ENCODE results near the gene RASL10B.
"Not testable (repeated sequence)": the region's sequence is repeated elsewhere in the genome, so short reads cannot be mapped to it uniquely, and the experiment has no call there.

Gene RASL10B, protein sequence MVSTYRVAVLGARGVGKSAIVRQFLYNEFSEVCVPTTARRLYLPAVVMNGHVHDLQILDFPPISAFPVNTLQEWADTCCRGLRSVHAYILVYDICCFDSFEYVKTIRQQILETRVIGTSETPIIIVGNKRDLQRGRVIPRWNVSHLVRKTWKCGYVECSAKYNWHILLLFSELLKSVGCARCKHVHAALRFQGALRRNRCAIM

DNA sequence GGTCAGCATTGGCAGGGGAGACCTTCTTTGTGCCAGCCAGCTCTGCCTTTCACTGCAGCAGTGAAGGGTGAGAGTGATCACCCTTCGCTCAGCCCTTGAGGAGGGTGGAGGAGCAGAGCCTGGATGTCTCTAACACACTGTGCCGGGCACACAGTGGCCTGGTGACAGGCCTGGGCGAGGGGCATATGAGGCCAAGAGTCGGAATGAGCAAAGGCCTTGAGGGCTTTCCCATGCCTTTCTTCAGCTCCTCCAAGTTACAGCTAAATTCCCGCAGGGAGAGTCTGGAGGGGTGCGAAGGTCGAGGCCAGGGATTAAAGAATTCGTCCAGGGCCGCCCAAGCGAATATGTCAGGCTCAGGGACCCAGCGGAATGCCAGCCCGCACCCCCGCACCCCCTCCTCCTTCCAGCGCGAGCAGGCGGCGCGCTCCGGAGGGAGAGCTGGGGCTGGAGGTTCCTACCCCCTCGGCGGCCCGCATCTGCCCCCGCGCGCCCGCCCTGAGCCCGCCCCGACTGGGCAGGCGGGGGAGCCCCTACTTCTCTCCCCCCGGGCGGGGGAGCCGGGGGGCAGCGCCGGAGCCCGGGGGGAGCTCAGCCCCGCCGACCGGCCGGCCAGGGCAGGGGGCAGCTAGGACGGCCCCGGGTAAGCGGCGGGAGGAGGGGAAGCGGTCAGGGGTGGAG is at the start of gene RASL10B:
Gene RASL10B, plus strand, starts transcription at position 401 of the 678 bp plus-strand sequence. CDS start 3,546 bp downstream, outside the sequence.
- DNase-seq (ENCODE audit: low read depth, low spot score): no peak

DNA sequence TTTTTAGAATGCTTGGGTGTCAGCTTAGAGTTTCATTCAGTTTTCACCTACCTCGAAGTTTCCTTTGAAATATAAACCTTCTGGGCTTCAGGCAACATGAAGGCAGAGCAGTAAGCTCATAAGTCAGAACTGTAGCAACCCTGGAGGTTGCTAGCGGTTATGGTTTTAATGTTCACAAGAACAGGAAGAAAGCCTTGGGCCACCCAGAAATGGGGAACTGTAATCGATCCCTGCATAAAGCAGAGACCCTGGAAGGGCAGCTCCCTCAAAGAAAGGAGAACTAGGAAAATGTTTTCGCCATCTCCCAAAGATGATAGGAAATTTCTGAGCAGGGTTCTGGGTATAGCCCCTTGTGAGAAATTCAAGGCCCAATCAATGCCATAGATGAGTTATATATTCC is 47.8 kb upstream of the RASL10B start:
- DNase-seq (ENCODE audit: low read depth, low spot score): no peak

DNA sequence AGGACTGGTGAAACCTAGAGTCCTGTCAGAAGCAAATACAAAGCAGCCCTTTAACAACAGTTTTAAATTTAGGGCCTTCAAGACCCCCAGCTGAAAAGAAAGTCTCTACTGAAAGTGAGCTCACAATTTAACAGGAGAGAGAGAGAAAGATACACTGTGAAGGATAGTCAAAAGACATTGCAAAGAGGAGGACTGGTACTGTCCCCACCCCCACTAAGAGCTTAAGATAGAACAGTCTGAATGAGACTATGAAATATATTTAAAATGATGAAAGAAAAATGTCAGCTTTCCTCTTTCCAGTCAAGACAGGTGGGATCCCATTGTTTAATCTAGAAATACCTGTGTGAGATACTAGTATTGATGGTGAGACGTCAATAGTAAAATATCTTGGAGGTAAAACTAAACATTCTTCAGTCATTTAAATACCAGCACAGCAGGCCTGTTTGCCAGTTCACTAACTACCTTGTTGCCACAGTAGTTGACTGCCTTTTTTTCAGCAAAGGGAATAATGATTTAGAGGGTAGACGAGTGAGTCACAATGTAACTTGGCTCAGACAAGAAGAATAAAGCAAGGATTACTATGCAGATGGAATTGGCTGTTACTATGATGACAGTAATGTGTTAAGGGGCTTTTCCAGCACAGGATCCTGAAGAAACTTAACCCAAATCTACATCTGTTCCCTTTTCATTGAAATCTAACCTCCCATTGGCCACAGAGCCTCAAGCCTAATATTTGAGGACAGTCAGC is 47.2 kb upstream of the RASL10B start:
- no peak for DNase-seq (ENCODE audit: low read depth, low spot score)

DNA sequence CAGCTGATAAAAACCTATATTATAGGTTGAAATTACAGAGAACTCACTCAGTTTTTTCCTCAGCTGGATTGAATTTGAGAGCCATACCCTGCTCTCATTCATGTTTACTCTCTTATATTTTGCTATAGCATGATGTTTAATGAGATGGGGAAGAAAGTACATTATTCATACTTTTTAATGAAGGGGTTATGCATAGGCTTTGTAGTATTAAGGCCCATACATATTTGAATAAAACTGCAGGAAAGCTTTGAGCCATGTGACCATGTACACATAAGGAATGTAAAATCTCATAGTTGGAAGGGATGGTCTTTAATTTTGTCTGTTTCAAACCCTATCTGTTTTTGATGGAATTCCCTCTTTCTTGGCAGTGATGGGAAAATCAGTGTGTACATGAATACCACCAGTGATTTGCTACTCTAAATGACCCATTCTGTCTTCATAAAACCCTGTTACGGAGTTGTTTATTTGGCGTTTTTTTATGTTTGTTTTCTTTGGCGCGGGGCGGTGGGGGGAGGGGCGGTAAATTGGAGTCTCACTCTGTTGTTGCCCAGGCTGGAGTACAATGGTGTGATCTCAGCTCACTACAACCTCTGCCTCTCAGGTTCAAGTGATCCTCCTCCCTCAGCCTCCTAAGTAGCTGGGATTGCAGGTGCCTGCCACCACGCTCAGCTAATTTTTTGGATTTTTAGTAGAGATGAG is 38.8 kb upstream of the RASL10B start:
- DNase-seq (ENCODE audit: low read depth, low spot score): no peak

DNA sequence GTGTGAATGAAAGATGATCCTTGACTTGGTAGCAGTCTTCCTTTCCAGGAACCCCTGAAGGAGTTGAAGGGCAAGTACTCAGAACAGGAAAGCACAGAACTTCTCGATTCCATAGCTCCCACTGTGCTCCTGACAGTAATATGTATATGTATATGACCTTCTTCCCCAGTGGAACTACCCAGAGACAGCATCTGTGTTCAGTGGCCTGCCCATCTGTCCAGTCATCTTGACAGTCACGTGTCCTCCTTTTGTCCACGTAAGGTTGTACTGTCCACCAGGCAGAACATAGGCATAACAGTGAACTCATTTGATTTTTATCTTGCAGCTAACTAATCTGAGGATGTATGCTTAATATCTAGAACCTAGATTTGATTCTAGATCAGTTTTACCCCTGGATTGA is 37.8 kb upstream of the RASL10B start:
- no peak for DNase-seq (ENCODE audit: low read depth, low spot score)

DNA sequence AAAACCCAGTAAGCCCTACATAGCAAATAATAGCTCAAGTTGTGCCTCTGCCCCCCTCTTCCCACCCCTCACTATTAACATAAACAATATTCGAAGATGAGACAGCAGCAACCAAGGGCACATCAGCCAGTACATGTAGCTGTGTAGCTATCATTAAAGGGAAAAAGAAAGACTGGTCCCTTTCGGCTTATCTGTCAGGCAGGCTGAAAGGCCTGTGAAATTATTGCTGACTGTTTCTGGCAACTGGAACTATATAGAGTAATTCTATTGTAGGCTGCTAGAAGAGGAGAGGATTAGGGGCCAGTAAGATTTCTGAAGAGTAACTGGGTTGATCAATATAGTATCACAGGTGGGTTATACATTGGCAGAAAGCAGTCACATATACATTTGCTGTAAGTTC is 36.5 kb upstream of the RASL10B start:
- no peak for DNase-seq (ENCODE audit: low read depth, low spot score)

DNA sequence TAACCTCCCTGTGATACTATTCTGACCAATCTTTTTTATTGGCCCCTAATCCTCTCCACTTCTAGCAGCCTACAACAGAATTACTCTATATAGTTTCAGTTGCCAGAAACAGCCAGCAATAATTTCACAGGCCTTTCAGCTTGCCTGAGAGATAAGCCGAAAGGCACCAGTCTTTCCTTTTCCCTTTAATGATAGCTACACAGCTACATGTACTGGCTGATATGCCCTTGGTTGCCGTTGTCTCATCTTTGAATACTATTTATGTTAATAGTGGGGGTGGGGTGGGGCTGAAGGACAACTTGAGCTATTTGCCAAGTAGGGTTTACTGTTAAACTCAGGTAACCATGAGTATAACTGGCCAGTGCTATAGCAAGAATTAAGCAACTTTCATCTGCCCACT is 35.8 kb upstream of the RASL10B start:
- DNase-seq (ENCODE audit: low read depth, low spot score): no peak

DNA sequence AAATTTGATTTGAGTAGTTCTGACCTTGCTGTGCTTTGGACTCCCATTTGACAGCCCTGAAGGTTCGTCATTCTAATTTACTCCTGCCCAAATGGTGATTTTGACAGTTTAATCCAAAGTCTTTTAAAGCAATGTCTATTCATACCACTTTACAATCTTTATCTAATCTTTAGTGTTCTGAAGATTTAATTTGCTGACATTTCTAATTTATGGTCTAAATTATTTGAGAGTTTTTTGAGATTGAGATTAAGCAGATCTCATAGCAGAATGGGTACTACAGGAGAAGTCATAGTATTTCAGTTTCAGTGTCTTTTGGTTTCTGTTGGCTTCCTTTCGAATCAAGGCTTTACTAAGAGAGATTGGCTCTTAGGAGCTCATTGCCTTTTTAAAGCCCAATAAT is 32.6 kb upstream of the RASL10B start:
- no peak for DNase-seq (ENCODE audit: low read depth, low spot score)

DNA sequence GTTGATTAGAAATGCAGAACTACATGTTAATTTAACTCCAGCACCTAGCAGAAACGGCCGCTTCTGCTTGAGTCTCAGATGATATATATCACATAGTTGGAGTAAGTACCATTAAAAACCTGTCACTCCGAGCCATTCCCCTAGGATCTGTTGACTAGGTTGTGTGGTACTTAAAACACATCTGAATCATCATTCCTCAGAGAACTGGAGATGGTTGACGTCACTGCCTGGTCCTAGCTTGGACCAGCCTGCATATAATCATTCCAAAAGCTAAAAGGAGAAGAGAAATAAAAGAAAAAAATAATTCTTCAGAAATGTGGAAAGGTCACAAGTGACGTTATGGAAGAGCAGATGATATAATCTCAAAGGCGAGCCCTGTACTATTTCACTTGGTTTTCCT is 31.3 kb upstream of the RASL10B start:
- no peak for DNase-seq (ENCODE audit: low read depth, low spot score)

DNA sequence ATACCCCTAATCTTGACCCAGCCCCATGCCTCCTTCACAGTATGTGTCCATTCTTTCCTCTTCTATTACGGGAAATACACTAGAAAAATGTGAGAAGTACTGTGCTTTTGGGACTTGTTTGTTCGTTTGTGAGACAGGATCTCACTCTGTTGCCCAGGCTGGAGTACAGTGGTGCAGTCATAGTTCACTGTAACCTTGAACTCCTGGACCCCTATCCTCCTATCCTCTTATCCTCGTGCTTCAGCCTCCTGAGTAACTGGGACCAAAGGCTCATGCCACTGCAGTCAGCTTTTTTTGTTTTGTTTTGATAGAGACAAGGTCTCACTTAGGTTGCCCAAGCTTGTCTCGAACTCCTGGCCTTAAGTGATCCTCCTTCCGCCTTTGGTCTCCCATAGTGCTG is 29.9 kb upstream of the RASL10B start:
- no peak for DNase-seq (ENCODE audit: low read depth, low spot score)

DNA sequence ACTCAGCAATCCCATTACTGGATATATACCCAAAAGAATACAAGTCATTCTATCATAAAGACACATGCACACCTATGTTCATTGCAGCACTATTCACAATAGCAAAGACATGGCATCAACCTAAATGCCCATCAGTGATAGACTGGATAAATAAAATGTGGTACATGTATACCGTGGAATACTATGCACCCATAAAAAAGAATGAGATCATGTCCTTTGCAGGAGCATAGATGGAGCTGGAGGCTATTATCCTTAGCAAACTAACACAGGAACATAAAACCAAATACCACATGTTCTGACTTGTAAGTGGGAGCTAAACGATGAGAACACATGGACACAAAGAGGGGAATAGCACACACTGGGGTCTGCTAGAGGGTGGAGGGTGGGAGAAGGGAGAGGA is 28.1 kb upstream of the RASL10B start:
- DNase-seq (ENCODE audit: low read depth, low spot score): not testable (repeated sequence)

DNA sequence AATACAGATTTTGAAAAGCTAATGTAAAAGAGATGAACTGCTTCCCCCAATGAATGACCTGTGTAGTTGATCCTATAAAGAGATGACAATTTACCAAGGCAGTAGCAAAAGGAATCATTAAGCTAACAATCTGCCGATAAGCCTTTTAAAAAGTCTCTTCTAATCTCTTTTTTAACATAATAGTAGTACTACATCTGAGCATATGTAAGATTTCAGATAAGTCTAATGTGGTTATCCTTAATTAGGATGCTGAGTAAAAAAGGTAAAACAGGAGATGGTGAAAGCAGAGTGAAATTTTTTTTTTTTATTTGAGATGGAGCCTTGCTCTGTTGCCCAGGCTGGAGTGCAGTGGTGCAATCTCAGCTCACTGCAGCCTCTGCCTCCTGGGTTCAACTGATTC is 26.2 kb upstream of the RASL10B start:
- no peak for DNase-seq (ENCODE audit: low read depth, low spot score)

DNA sequence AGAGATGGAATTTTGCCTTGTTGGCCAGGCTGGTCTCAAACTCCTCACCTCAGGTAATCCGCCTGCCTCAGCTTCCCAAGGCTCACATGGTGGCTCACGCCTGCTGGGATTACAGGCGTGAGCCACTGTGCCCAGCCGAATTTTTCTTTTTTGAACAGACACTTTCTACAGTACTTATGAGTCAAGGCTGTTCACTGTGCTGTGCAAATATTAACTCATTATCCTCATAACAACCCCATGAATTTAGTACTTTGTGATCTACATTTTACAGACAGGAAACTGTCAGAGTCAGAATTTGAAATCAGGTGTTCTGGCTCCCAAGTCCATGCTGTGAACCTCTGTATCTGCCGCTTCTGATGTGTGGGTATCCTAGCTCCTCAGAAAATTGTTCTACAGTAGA is 25.7 kb upstream of the RASL10B start:
- no peak for DNase-seq (ENCODE audit: low read depth, low spot score)

DNA sequence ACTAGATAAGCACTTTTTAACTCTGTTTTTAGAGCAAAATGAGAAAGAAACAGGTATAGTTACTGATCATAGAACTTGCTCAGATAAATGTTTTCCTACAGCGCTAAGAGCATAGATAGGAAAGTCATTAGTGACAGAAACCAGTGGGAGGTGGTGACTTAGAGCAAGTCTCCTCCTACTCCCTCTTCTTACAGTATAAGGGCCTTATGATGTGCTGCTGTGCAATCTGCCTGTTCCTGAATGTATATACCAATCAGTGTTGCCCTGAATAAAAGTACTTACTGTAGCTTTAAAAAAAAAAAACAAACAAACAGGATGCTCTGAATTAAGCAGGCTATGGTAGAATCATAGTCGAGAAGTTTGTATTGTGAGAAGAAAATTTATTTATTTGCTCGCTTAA is 23.3 kb upstream of the RASL10B start:
- no peak for DNase-seq (ENCODE audit: low read depth, low spot score)

DNA sequence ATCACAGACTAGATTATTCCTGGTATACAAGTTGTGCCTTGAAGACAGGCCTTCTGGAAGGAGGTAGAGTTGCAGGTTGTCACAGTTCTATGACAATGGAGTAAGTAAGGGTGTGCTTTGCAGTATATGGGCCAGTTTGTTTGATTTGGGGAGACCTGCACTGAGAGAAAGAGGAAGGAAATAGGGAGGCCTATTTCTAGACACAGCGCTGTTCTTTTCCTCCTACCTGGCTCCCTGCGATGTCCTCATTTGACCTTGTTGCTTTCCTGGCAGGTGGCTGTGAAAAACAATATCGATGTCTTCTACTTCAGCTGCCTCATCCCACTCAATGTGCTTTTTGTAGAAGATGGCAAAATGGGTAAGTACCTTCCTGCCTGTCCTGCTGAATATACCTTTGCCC is 22.5 kb upstream of the RASL10B start:
- DNase-seq (ENCODE audit: low read depth, low spot score): no peak

DNA sequence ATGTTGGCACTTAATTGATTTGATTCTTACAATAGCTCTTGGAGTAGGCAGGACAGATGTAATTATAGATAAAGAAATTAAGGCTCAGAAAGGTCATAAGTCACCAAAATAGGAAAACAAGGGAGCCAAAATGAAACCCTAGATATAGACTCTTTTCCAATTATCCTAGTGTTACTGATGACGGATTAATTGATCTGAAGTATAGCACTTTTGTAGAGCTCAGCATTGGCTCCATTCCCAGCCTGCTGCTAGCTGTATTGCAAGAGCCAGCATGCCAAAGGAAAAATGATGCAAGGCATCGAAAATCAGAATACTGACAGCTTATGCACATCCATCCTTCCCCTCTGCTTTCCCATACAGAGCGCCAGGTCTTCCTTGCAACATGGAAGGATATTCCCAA is 21.6 kb upstream of the RASL10B start:
- no peak for DNase-seq (ENCODE audit: low read depth, low spot score)

DNA sequence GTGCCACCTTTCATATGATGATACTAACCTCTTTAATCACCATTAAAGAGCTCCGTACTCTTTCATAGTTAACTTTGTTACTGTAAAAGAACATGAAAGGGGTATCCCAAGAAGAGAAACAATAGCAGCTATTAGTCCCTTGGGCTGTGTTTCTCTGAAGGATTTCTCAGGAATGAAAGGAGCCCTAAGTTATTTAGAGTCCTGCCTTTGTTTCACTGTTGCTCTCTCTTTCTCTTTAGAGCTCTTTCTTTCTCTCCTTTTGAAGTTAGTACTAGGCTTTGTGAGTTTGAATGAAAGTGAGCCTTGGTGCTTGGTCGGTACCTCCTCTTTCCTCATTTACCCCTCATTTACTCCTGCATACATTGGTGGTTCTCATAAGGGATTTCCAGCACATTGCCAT is 20.5 kb upstream of the RASL10B start:
- no peak for DNase-seq (ENCODE audit: low read depth, low spot score)

DNA sequence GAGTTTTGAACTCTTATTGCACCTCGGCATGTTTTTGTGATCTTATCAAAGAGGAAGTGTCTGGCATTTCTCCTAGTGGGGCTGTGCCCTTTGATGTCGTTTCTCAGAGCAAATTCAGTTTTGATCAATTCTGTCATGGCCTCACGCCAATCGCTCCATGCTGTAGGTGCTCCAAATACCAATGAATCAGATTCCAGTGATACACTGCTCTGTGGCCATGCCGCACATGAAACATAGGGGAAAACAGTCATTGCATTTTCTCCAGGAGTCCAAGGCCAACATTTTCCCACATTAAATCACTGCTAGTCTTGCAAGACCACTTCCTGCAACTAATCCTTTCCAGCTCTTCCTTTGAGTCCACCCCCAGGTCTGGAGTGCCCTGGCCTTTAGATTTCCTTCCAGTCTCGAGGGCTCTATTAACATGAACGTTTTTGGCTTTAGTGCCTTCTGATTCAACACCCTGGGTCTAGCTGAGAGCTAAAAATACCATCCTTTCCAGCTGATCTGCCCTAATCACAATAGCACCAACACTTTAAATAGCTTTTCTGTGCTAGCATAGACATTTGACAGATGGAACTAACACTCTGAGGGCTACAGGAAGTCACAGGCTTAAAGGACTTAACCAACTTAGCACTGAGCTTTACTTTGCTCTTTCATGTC is 18.2 kb upstream of the RASL10B start:
- DNase-seq (ENCODE audit: low read depth, low spot score): no peak

DNA sequence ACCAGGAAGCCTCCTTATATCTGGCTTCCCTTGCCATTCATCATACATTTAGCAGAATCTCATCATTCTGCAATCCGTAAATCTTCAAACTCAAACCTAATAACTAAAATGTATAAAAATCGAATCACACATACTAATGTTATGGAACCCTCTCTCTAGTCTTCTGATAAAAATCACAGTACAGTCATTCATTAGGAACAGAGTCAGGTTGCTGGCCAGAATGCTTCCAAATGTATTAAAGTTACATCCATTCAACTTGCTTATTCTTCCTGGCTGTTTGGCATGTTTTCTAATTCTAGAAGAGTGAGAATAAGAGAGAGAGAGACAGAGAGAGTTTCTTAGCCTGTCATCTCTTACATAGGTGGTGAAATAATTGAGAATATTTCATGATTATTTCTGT is 16.5 kb upstream of the RASL10B start:
- no peak for DNase-seq (ENCODE audit: low read depth, low spot score)

DNA sequence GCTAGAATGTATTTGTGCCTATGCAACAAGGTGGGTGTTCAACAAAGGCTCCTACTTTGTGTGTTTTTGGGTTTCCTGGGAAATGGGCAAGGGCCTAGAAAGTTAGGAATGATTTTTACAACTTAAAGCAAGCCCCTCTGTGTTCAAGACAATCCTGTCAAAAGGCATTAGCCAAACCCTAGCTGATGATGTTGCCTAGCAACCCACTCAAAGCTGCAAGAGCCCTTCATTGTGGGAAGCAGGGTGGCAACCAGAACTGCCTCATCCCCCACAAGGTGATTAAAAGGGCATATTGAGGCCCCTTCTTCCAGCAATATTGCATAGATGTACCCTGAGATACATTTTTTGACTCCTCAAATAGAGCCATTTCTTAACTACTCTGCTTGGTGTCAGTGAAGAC is 16.0 kb upstream of the RASL10B start:
- no peak for DNase-seq (ENCODE audit: low read depth, low spot score)

DNA sequence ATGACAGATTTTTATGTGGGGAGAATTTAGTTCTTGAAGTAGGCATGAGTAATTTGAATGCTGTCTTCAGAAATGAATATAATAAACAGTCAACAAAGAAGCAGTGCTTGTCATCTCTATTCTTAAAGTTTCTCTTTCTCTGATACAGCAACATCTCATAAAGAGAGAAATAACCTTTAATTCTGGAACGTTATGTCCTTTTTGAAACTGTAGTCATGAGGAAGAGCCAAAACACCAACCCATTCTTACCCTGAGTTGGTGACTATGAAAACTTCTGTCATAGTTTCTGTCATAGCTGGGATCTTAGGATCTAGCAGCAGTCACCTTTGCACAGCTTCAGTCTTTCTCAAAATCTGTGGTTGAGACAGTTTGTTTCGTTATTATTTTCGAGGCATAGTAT is 15.3 kb upstream of the RASL10B start:
- no peak for DNase-seq (ENCODE audit: low read depth, low spot score)

DNA sequence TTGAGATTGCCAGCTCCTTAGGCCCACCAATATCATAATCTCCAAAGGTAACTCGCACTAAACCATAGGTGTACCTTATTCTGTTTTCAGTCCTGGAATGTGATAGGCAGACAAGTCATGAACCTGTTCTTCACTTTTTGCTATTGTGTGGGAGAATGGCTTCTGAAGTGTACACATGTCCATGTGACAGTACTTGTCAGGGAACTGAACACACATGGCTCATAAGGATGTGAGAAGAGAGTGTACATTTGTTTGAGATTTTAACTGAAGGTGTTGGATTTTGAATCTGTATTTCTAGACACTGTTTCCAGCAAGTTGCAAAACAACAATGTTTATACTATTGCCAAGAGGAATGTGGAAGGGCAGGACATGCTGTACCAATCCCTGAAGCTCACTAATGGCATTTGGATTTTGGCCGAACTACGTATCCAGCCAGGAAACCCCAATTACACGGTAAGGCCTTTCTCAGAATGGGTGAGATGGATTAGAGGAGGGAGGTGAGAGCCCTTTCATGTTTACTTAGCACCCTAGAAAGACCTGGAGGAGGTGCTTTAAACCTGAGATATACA is 14.5 kb upstream of the RASL10B start:
- no peak for DNase-seq (ENCODE audit: low read depth, low spot score)
